CD8-positive, alpha-beta memory T cell (primary cell): Measurements from ENCODE around the gene FHL3. TPM values are rescaled to one million over a fixed set of nuclear protein-coding genes. Genes with fewer than 3 reads are reported as not detected.

Experiments
- CTCF ChIA-PET: fragments of 350-600 bp; sonication (Branson Sonifier 250); formaldehyde crosslinking; loops from one replicate; lab custom pipeline; 2021; ENCODE audit warnings: antibody characterized with exemption; lab: Charles Lee
- POLR2A ChIA-PET: fragments of 350-600 bp; sonication (Branson Sonifier 250); formaldehyde crosslinking; loops from one replicate; lab custom pipeline; 2021; ENCODE audit warnings: antibody characterized with exemption; lab: Charles Lee
- DNase-seq, 5 donors: peaks; one replicate each; pipeline versions ENCODE4 v3.0.0 to v3.0.0-alpha.2; 2020 to 2022; ENCODE audit warnings: mixed read lengths in 1 of 5
- H3K27ac ChIP-seq: one replicate; pipeline ENCODE4 v1.7.0; 2013; ENCODE audit warnings: low read depth, mild to moderate bottlenecking, low read length, moderate library complexity
- H3K27me3 ChIP-seq: 2 replicates; pipeline ENCODE4 v1.7.0; 2013; ENCODE audit warnings: low read length, mild to moderate bottlenecking; ENCODE audit not compliant: insufficient read depth, poor library complexity, severe bottlenecking
- H3K36me3 ChIP-seq: 2 replicates; pipeline ENCODE4 v1.7.0; 2013; ENCODE audit warnings: mild to moderate bottlenecking, low read length, moderate library complexity; ENCODE audit not compliant: insufficient read depth
- H3K4me1 ChIP-seq: 2 replicates; pipeline ENCODE4 v1.7.0; 2013; ENCODE audit warnings: mild to moderate bottlenecking, low read length, moderate library complexity; ENCODE audit not compliant: insufficient read depth
- H3K4me3 ChIP-seq: 2 replicates; pipeline ENCODE4 v1.7.0; 2013; ENCODE audit warnings: mild to moderate bottlenecking, low read length
- H3K9me3 ChIP-seq: 2 replicates; pipeline ENCODE4 v1.7.0; 2013; ENCODE audit warnings: mild to moderate bottlenecking, low read length
- H3K27ac Mint-ChIP-seq, 8 donors: one replicate each; pipeline ENCODE4 v1.8.0; 2020 to 2021; ENCODE audit warnings: mixed read lengths in 8 of 8, mild to moderate bottlenecking in 6 of 8, inconsistent platforms in 3 of 8, moderate library complexity in 3 of 8
- H3K27me3 Mint-ChIP-seq, 2 donors: one replicate each; pipeline ENCODE4 v1.8.0; 2020 to 2021; ENCODE audit warnings: mixed read lengths in 2 of 2, mild to moderate bottlenecking in 1 of 2, moderate library complexity in 1 of 2
- H3K36me3 Mint-ChIP-seq, 3 donors: one replicate each; pipeline ENCODE4 v1.8.0; 2020 to 2021; ENCODE audit warnings: mixed read lengths in 3 of 3, inconsistent platforms in 1 of 3, mild to moderate bottlenecking in 1 of 3
- H3K4me1 Mint-ChIP-seq, 3 donors: one replicate each; pipeline ENCODE4 v1.8.0; 2020 to 2021; ENCODE audit warnings: mixed read lengths in 3 of 3, inconsistent platforms in 1 of 3, mild to moderate bottlenecking in 1 of 3
- H3K4me3 Mint-ChIP-seq, 7 donors: one replicate each; pipeline ENCODE4 v1.8.0; 2020 to 2021; ENCODE audit warnings: mixed read lengths in 7 of 7, mild to moderate bottlenecking in 6 of 7, moderate library complexity in 4 of 7, inconsistent platforms in 2 of 7
- H3K9me3 Mint-ChIP-seq, 5 donors: one replicate each; pipeline ENCODE4 v1.8.0; 2020 to 2022; ENCODE audit warnings: mixed read lengths in 5 of 5, mild to moderate bottlenecking in 3 of 5, moderate library complexity in 2 of 5, inconsistent platforms in 1 of 5
- polyA plus RNA-seq: library from polyadenylated mRNA; unstranded; fragments of 300-500 nt; fragmentation: Illumina TruSeq; gene quantifications from one replicate; pipeline ENCODE4 v1.2.3, GENCODE V29; 2021
- total RNA-seq, 2 experiments: library from RNA; stranded (reverse); gene quantifications; one replicate each; pipeline ENCODE4 v1.2.3, GENCODE V29; 2021

FHL3 gene
- total and polyA plus RNA-seq, 3 experiments from 2014 or later: 15.4 to 19.7 (median 17.5) TPM

DNA sequence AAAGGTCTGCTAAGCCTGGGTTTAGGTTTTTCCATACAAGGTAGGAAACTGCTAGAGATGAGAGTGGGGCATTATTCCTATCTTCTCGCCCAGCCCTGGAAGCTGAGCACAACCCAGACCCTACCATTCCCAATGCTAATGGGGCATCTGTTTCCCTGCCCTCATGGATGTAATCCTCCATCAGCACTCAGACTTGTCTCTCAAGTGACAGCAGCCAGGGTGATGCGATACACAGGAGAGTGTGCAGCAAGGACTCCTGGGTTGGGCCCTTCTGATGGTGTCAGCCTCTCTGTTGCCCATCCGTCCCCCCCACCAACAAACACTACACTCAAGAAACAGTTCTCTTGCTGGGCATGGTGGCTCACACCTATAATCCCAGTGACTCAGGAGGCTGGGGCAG, 52.6 kb downstream of the FHL3 start:
- no peaks in the 10 kb centered on the region for H3K27me3 ChIP-seq
- no peak for DNase-seq
- Mint-ChIP-seq H3K27me3 (peaks cover 0 to 2% of the 10 kb centered on the region in 2 donors), H3K27ac (no peak overlapping the region), H3K36me3 (peaks cover 0 to 17% (median 5%) of the 10 kb centered on the region in 3 donors), H3K4me3 (no peak overlapping the region), H3K9me3 (no peaks in the 10 kb centered on the region), H3K4me1 (peaks cover 0 to under 1% (median 0%) of the 10 kb centered on the region in 3 donors)
- CTCF ChIA-PET: no interaction called here
- no peaks in the 10 kb centered on the region for H3K4me1 ChIP-seq
- POLR2A ChIA-PET: no interaction called here
- no peak overlapping the region for H3K27ac ChIP-seq
- H3K4me3 ChIP-seq: no peak overlapping the region
- H3K36me3 ChIP-seq: peaks cover 3% of the 10 kb centered on the region
- no peaks in the 10 kb centered on the region for H3K9me3 ChIP-seq

DNA sequence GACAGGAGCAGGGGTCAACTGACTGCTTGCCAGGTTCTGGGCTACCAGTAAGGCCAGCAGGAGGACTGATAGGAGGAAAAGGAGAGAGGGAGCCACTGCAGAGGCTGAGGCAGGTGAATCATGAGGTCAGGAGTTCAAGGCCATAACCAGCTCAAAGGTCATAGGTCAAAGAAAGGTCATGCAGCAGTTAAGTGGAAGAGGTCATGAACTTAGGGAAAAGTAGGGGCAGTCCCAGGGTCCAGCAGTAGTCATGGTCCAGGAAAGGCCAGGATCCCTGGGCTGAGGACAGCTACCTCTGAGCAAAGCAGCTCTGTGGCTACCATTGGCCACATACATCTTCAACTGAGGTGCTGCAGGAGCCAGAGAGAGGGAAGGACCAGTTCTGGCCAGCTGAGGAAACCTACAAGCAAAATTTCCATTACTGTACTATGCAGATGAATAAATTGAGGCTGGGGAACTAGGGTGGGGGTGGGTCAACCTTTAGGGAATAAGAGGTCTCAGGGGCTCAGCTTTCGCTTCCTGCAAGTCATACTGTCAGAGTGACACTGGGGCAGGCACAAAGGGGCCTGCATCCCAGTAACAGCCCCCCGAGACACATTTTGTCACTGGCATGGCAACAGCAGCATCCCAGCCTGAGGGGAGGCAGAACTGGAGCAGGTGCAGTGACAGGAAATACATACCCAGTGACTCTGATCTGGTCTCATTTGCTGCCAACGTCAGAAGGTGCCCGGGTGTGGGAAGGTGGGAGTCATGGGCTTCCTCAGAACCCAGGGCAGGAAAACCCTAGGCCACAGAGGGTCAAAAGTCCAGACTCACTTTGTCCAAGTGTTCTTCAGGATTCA, 53.3 kb downstream of the FHL3 start:
- POLR2A ChIA-PET: no interaction called here

DNA sequence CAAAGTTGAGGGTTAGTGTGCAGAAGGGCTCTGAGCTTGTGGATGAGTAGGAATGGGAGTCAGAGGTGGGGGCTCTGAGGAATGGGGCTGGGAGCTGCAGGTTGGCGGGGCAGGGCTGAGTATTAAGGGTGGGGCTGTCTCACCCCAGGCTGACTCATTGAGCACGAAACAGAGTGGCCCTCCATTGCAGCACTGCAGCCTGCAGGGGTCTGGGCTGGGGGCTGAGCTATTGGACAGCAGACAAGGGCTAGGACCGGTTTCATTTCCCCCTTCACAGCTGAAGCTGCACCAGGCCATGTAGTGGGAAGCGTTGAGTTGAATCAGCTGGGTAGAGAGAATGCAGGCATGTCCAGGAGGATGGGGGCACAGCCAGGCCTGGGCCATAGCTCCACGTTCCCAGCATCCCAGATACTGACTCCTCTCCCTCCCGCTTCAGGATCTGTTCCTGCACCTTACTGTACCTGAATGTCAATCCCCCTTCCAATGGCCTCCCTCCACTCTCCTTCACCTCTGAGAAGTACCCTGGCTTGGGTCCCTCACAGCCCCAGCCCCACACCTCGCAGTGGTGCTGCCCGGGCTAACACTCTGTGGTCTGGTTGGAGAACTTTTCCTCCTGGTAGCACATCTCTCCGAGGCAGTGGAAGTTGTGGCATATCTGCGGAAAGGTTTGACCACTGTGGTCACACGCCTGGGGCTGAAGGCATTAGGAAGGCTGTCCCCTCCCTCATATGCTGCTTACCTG, 54.1 kb downstream of the FHL3 start:
- POLR2A ChIA-PET: no interaction called here

More for the DNA sequence above, 53.3 kb downstream of the FHL3 start:
- no peak for DNase-seq
- no peaks in the 10 kb centered on the region for H3K27me3 ChIP-seq
- no peak overlapping the region for H3K4me3 ChIP-seq
- peak overlapping the region in 2 of 8 donors; percentile 27 to 51 for H3K27ac Mint-ChIP-seq
- peaks cover 7% of the 10 kb centered on the region in 3 donors for H3K4me1 Mint-ChIP-seq
- H3K36me3 Mint-ChIP-seq: peaks cover 0 to 10% (median 2%) of the 10 kb centered on the region in 3 donors
- H3K27ac ChIP-seq: no peak overlapping the region
- H3K4me3 Mint-ChIP-seq: no peak overlapping the region
- peaks cover 0 to 2% of the 10 kb centered on the region in 2 donors for H3K27me3 Mint-ChIP-seq
- H3K36me3 ChIP-seq: no peaks in the 10 kb centered on the region
- no peaks in the 10 kb centered on the region for H3K9me3 ChIP-seq
- H3K9me3 Mint-ChIP-seq: no peaks in the 10 kb centered on the region
- CTCF ChIA-PET: no interaction called here
- peaks cover 6% of the 10 kb centered on the region for H3K4me1 ChIP-seq

DNA sequence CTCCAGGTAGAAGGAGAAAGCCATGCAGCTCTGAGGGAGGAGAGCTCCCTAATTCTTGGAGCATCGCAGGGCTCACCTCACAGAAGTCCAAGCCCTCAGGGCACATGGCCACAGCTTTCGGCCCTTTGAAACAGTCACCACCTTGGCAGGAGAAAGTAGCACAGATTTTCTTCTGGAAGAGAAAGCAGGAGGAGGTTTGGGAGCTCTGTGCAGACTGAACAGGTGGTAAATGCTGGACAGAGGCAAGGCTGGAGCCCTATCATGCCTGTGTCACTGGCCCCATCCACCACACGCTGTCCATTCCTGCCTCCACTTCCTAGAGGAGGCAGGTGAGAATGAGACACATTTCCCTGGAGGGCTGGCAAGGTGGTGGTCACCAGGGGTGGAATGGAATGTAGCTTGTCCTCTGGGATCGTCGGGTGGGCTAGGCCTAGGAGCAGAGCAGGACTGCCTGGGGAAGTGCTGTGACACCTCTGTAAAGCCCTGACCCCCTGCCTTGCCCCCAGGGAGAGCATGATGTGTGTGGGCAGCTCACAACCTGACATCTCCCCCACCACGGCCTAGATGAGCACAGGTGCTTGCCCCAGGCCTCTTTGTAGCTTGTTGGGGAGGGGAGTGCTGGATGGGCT, 55.7 kb downstream of the FHL3 start:
- H3K27ac Mint-ChIP-seq: peak overlapping the region in 2 of 8 donors; percentile 26 to 93
- no peaks in the 10 kb centered on the region for H3K9me3 ChIP-seq
- ChIA-PET POLR2A (interaction anchor here (1.0 kb wide), 1 partner anchor 18 kb away, joined by 4 read pairs; no protein-coding TSS in a partner anchor), CTCF (no interaction called here)
- peaks cover 0 to 2% of the 10 kb centered on the region in 2 donors for H3K27me3 Mint-ChIP-seq
- peaks cover 4% of the 10 kb centered on the region for H3K36me3 ChIP-seq
- H3K4me3 ChIP-seq: no peak overlapping the region
- no peak overlapping the region for H3K27ac ChIP-seq
- no peak for DNase-seq
- H3K4me1 ChIP-seq: peaks cover 16% of the 10 kb centered on the region
- no peak overlapping the region for H3K4me3 Mint-ChIP-seq
- H3K4me1 Mint-ChIP-seq: peaks cover 11 to 21% (median 13%) of the 10 kb centered on the region in 3 donors
- no peaks in the 10 kb centered on the region for H3K27me3 ChIP-seq
- no peaks in the 10 kb centered on the region for H3K9me3 Mint-ChIP-seq
- H3K36me3 Mint-ChIP-seq: peaks cover 0 to 1% (median 0%) of the 10 kb centered on the region in 3 donors

More for the DNA sequence above, 54.1 kb downstream of the FHL3 start:
- no peak for DNase-seq
- Mint-ChIP-seq H3K4me3 (no peak overlapping the region), H3K27ac (no peak overlapping the region), H3K27me3 (peaks cover 0 to 2% of the 10 kb centered on the region in 2 donors), H3K9me3 (no peaks in the 10 kb centered on the region), H3K4me1 (peaks cover 11 to 15% (median 13%) of the 10 kb centered on the region in 3 donors), H3K36me3 (peaks cover 0 to 5% (median 1%) of the 10 kb centered on the region in 3 donors)
- Histone ChIP-seq H3K36me3 (no peaks in the 10 kb centered on the region), H3K4me3 (no peak overlapping the region), H3K9me3 (no peaks in the 10 kb centered on the region), H3K27me3 (no peaks in the 10 kb centered on the region), H3K4me1 (peaks cover 14% of the 10 kb centered on the region), H3K27ac (no peak overlapping the region)
- CTCF ChIA-PET: no interaction called here

DNA sequence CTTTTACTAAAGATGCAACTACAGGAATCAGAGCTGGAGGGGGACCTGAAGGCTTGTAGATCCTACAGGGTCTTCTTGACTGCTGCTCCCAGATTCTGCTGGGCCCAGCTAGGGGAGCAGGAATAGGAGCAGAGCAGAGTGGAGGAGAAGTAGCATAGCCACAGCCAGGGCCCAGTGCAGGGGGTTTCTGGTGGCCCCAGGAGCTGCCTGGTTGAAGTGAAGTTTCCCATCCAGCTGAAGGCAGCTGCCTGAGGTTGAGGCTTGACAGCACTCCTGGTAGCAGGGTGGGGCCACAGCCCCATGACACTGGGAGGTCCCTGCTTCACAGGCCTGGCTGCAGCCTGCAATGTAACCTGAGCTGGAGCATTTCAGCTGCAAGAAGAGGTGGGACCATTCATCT, 56.5 kb downstream of the FHL3 start:
- no peak overlapping the region for H3K27ac ChIP-seq
- ChIA-PET POLR2A (interaction anchor here (1.0 kb wide), 1 partner anchor 17 kb away, joined by 4 read pairs; no protein-coding TSS in a partner anchor), CTCF (no interaction called here)
- DNase-seq: no peak
- Mint-ChIP-seq H3K27me3 (peaks cover 0 to 2% of the 10 kb centered on the region in 2 donors), H3K4me1 (peaks cover 11 to 21% (median 13%) of the 10 kb centered on the region in 3 donors), H3K27ac (peak overlapping the region in 1 of 8 donors; percentile 3), H3K4me3 (no peak overlapping the region), H3K9me3 (no peaks in the 10 kb centered on the region), H3K36me3 (peaks cover 0 to 4% (median 0%) of the 10 kb centered on the region in 3 donors)
- H3K4me1 ChIP-seq: peaks cover 16% of the 10 kb centered on the region
- no peak overlapping the region for H3K4me3 ChIP-seq
- peaks cover 4% of the 10 kb centered on the region for H3K36me3 ChIP-seq
- H3K9me3 ChIP-seq: no peaks in the 10 kb centered on the region
- no peaks in the 10 kb centered on the region for H3K27me3 ChIP-seq

DNA sequence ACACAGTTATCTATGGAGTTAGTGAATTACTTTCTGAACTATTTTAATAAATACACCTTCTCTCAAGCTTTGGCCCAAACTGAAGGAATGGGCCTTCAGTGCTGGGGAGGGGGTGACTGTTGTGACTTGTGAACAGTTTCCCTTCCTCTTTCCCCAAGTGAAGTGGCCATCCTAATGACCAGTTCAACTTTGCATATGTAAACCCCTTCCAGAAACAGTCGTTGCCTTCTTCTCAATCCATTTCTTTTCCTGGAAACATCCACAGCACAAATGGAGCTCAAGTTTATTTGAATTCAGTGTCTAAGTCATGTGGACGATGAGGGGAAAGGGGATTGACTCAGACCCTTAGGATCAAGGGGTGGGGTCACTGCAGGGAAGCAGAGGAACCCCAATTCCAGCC, 57.1 kb downstream of the FHL3 start:
- Mint-ChIP-seq H3K4me1 (peaks cover 11 to 21% (median 13%) of the 10 kb centered on the region in 3 donors), H3K27ac (peak overlapping the region in 1 of 8 donors; percentile 66), H3K27me3 (peaks cover 0 to 4% of the 10 kb centered on the region in 2 donors), H3K36me3 (peaks cover 0 to 6% (median 1%) of the 10 kb centered on the region in 3 donors), H3K9me3 (no peaks in the 10 kb centered on the region), H3K4me3 (peak overlapping the region in 1 of 7 donors; percentile 8)
- POLR2A ChIA-PET: no interaction called here
- Histone ChIP-seq H3K4me1 (peaks cover 16% of the 10 kb centered on the region), H3K4me3 (no peak overlapping the region), H3K9me3 (no peaks in the 10 kb centered on the region), H3K27ac (no peak overlapping the region), H3K27me3 (no peaks in the 10 kb centered on the region), H3K36me3 (peaks cover 4% of the 10 kb centered on the region)
- CTCF ChIA-PET: no interaction called here
- DNase-seq: no peak

DNA sequence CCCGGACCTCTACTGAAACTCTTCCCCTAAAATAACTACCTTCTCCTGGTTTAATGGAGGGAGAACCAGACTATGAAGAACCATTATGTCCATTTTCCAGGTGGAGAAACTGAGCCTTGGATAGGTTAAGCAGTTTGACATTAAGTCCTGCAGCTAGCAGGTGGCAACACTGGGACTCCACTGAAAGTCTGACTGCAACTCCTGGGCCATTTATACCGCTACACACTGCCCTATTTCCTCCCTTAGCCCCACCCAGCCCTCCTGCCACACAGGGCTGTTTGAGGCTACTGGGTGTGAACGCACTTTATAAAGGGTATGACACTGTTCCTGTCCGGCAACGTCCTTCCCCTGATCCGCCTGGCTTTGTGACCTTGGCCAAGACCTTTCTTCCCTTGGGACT, 58.0 kb downstream of the FHL3 start:
- peaks cover 4% of the 10 kb centered on the region for H3K36me3 ChIP-seq
- ChIA-PET POLR2A (interaction anchor here (0.7 kb wide), 1 partner anchor 15 kb away, joined by 3 read pairs; no protein-coding TSS in a partner anchor), CTCF (no interaction called here)
- H3K9me3 ChIP-seq: no peaks in the 10 kb centered on the region
- Mint-ChIP-seq H3K27ac (peak overlapping the region; percentile 30 to 94 (median 84)), H3K4me3 (peak overlapping the region; percentile 71 to 95 (median 89)), H3K36me3 (peaks cover 0 to 7% (median 3%) of the 10 kb centered on the region in 3 donors), H3K27me3 (peaks cover 0 to 4% of the 10 kb centered on the region in 2 donors), H3K4me1 (peaks cover 11 to 21% (median 13%) of the 10 kb centered on the region in 3 donors), H3K9me3 (no peaks in the 10 kb centered on the region)
- H3K27ac ChIP-seq: peak overlapping the region; percentile 64
- DNase-seq: no peak
- peak overlapping the region; percentile 69 for H3K4me3 ChIP-seq
- H3K27me3 ChIP-seq: no peaks in the 10 kb centered on the region
- H3K4me1 ChIP-seq: peaks cover 16% of the 10 kb centered on the region
